HG02759 (cell line): ENCODE measurements around the gene MLKL.

Source experiments
- ATAC-seq: cut with Tn5 transposase; IDR thresholded peaks from one replicate; pipeline ENCODE4 v1.9.1; 2021; ENCODE audit warnings: mild to moderate bottlenecking, moderate library complexity; ENCODE audit not compliant: unreplicated experiment

The MLKL gene

GRCh38 chr16:74700438-74701225 is at the start of gene MLKL:
TSS of gene MLKL (minus strand) at chr16:74700862. CDS start at chr16:74695757, 5,105 bp downstream.
- ATAC-seq = peak; percentile 40

GRCh38 chr16:74749291-74750055 is 48.8 kb upstream of the MLKL start:
- no peak for ATAC-seq

GRCh38 chr16:74748616-74749026 is 48.0 kb upstream of the MLKL start:
- ATAC-seq = no peak

GRCh38 chr16:74747716-74748615 is 47.3 kb upstream of the MLKL start:
- no peak for ATAC-seq

GRCh38 chr16:74745926-74746325 is 45.3 kb upstream of the MLKL start:
- no peak for ATAC-seq

GRCh38 chr16:74745109-74745615 is 44.5 kb upstream of the MLKL start:
- ATAC-seq = no peak

GRCh38 chr16:74744566-74744965 is 43.9 kb upstream of the MLKL start:
- no peak for ATAC-seq

GRCh38 chr16:74743668-74744299 is 43.1 kb upstream of the MLKL start:
- ATAC-seq = no peak

- no peak for ATAC-seq
Observed at GRCh38 chr16:74743045-74743667, 42.5 kb upstream of the MLKL start.

GRCh38 chr16:74742051-74742481 is 41.4 kb upstream of the MLKL start:
- ATAC-seq = no peak

GRCh38 chr16:74740795-74741304 is 40.2 kb upstream of the MLKL start:
- no peak for ATAC-seq

- ATAC-seq = no peak
Observed at GRCh38 chr16:74739275-74739674, 38.6 kb upstream of the MLKL start.

GRCh38 chr16:74738816-74739215 is 38.2 kb upstream of the MLKL start:
- ATAC-seq = no peak

- no peak for ATAC-seq
Observed at GRCh38 chr16:74738113-74738541, 37.5 kb upstream of the MLKL start.

GRCh38 chr16:74737521-74737920 is 36.9 kb upstream of the MLKL start:
- ATAC-seq = no peak

- no peak for ATAC-seq
Observed at GRCh38 chr16:74736531-74737157, 36.0 kb upstream of the MLKL start.

- ATAC-seq = no peak
Observed at GRCh38 chr16:74735554-74735953, 34.9 kb upstream of the MLKL start.

GRCh38 chr16:74735162-74735452 is 34.4 kb upstream of the MLKL start:
- no peak for ATAC-seq

GRCh38 chr16:74734361-74735161 is 33.9 kb upstream of the MLKL start:
- no peak for ATAC-seq
